Globus pallidus (tissue), 1 donor: ENCODE data around the gene MAML3.

Experiments
- DNase-seq: peaks from one replicate; pipeline ENCODE4 v3.0.0-alpha.2; 2015; ENCODE audit warnings: low spot score

Gene MAML3

DNA sequence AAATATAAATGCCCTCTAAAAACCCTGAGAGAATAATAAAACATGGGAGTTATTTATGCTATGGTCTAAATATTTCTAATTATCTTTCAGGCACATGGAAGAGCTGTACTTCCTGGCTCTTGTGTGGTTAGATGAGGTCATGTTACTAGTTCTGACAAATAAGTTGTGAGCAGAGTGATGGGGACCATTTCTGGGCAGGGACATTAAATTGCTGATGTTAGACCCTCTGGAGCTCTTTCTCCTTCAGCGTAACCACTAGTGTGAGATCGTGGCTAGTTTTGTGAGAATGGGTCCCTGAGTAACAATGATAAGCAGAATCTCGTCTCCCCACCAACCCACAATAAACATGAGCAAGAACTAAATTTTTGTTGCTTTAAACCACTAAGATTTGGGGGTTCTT lies 108.0 kb downstream of the MAML3 start:
- DNase-seq: no peak

DNA sequence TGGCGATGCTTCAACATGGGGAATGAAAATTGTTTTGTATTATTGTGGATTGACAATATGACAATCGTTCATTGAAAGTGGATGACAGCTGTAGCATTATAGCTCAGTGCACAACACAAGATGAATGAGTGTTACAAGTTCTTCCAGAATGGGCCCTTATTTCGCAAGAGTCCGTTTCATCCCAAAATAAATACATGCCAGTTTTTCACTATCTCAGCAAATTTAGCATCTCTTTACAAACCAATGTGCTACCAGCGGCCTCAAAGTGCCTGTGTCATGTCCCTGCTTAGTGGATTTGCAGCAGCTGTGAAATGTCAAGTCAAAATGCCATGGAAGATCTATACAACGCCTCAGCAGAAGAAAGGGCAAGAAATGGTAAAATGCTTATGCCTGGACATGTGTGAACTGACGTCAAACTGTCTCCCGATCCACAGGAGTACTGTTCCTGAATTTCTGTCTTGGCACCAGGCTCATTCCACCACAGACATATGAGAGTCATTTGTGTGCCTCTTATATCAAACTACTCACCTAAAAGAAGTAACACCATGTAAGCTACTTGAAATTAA lies 109.6 kb downstream of the MAML3 start:
- DNase-seq: peak; percentile 45

DNA sequence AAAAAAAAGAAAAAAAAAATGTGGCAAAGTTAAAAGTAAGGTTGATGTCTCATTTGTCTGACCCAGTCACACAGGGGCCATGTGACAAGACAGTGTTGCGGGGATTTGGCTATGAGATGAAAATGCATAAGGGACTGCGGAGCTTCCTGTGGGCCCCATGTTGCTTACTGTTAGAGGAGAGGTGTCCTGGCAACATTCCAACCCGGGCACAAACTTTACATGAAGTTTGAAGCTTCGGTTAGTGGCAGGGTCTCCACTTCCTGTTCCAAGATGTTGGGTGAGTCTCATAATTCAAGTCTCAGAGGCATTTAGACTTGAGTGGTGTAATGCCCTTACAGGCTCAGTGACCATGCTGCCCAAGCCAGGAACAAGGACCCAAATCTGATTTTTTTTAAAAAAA lies 111.3 kb downstream of the MAML3 start:
- no peak for DNase-seq

DNA sequence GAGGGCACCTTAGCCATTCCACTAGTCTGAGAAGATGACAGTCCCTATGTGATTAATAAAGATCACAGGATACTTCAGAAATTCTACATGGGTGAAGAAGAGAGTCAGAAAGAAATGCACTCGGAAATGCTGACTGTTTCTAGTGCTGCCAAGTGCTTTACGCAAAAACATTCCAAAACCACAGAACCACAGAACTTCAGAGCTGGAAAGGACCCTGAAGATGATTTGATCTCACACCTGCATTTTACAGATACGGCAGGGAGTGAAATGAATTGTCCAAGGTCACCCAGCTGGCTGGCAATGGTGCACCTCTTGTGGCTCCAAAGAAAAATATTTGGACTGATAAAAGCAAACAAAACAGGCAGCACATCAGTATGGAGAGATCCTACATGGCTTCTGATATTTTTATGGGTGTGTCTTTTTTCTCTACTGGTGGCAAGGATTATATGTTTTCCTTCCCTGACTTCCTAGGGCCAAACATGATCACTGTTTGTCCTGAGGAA lies 115.9 kb downstream of the MAML3 start:
- DNase-seq: no peak

DNA sequence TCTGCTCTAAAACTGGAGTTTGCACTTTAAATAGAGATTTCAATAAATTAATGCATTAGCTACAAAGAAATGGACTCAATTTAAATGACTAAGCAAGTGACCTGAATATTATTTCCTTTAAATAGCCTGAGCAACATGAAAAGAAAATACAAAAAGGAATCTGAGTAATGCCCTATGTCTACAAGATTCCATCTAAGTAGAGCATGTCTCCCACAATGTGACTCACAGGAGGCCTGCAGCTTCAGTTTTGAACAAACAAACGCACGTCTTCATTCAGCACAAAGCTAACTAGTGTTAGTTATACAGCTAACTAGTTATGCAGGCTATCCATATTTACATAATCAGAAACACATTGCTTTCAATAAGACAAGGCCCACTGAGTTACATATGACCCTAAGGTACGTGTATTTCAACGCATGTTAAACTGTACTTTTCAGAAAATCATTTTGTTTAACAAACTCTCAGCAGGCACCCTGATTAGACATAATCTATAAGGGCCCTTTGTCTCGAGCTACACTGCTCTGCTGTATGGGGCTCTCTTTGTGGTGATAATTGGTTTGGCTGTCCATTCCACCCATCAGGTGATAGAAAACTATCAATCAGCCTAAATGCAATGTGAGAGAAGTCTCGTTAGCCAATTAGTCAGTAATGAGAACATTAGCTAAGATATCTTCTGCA lies 116.5 kb downstream of the MAML3 start:
- no peak for DNase-seq

DNA sequence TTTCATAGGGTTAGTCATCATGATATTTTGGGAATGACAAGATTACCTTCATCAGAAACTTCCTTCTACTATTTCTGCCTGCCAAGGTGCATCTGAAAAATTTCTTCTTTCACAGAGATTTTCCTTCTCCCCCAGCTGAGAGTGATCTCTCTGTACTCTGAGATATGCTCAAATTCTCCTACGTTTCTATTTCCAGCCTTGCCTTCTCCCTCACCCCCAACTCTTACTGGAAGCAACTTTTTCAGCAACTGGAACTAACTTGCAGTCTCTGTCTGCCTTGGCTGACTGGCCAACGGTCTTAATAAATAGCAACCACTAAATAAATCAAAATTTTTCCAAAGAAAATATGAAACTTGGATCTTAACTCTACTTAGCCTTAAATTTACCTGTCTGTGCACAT lies 122.3 kb downstream of the MAML3 start:
- no peak for DNase-seq

DNA sequence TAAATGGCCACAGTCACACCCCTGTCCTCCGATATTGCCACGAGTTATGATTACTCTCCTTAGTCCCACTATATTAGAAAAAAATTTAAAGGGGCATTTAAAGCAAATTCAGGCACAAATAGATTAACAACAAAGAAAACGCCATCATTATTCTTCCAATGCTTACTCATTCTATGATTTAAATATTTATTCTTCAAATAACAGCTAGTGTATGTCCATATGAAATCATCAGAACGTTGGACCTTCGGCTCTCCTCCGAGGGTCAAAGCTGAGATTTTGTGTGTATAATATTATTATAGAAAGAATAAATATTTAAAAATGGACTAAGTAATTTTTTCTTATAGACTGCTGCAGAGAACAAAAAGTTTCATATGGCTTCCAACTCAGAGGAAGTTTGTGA lies 122.9 kb downstream of the MAML3 start:
- DNase-seq: no peak

DNA sequence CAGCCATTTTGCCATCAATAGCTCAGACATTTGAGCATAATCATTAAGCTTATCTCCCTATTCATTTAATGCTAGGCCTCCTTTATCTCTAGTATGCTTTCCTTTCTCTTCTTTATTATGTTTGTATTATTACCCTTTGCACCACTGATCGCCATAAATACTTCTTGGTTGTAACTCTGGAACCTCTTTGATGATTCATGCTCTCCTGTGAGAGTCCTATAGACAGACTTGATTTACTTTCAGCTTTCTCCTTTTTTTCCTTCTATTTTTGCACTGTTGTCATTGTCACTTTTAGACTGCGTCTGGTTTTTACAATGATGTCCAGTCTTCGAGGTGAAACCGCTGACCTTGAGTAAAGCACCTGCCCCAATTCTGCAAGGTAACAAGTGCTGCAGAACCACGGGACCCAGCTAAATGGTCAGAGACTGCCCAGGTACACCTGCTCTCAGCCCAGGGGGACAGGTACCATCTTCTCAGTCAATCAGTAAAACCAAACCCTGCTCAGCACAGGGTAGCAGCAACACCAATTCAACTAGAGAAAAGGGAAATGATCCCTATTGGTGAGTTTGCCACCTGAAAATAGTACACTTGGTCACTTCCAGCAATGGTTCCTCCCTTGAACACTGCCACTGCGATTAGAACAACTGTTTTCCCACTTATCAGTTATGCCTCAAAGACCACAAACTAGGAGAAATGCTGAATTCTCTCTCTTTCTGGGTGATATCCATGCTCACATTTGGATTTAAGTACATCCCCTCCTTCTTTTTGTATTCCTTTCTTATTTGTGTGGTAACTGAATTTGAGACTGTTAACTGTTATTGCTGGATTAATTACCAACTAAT lies 125.1 kb downstream of the MAML3 start:
- DNase-seq: no peak

DNA sequence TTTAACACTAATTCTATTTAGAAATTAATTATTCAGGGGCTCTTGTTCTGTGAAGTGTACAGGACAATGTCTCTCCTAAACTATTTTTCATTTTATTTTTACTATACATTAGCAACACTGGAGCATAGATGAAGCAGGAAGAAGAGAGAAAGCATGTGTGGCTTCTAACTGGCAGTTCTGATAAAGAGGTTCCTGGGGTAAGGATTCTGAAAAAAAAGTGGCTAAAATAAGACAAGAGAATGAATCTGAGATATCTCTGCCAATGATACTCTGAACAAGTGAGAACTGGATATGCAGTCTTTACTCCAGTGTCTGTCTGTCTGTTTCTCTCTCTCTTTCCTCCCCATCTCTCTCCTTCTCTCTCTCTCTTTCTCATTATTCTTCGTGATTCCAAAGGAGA lies 125.9 kb downstream of the MAML3 start:
- DNase-seq: no peak

DNA sequence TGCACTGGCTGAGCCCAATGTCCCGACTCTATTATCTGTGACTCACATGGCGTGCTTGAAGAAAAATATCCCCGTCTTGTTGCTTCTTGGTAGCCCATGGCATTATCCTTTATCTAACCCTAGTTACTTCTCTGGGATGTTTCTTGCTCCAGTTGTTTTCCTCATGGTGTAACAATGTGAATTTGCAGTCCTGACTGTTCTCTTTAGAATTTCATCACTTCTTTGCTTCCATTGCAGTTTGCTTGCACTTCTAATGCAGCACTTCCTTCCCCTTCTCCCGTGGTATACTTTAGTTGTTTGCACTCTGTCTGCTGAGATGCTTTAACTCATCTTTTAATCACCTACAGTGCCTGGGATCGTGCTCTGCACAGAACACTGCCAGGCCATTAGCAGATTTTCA lies 126.9 kb downstream of the MAML3 start:
- no peak for DNase-seq

DNA sequence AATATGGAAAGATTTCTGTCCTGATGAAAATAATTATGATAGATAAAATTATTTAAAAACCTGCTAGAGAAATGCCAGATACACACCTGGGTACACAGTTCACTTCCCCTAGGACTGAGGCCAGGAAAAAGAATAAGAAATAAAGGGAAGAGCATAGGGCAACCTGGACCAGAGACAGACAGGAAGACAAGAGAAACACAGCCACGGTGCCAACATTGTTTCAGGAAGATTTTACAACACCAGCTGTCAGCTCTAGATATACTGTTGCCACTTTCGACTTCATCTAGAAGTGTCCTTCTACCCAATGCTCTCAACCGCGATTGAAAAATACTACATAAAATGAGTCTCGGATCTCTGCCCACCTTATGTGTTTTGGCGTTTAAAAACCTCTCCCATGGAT lies 128.5 kb downstream of the MAML3 start:
- no peak for DNase-seq

DNA sequence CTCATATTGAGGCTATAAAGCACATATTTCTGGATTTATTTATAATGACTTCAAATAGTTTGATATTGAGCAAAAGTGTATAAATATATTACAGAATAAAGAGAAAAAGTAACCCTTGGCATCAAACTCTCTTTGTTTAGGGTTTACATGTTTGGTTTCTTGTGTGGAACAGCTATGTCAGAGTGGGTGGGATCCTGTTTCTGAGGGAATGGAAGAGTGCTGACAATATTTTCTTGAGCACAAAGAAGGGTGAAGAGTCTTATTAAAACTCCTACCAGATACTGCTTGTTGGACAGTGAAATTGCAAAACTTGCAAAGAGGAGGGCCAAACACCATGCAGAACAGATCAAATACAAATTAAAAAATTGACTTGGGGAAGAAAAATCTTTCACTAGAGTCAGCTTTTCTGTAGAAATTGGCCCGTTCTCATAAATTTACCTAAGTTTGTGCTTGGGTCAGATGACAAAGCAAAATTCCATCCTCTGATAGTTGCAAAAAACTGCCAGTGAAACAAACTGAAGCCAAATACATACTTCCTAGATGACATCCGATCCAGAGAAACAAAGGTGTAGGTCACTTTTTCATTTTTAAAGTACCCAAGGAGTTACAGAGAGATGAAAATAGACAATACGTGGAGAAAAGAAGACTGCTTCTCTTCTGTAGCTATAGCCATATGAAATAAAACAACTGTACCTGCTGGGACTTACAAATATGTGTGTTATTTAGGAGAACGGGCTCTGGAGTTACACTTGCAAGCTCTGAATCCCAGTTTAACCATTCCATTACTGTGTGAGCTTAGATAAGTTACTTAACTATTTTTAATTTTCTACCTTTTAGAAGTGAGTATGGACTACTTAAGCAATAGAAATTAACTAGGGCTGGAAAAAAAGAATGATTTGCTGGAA lies 133.3 kb downstream of the MAML3 start:
- DNase-seq: no peak

DNA sequence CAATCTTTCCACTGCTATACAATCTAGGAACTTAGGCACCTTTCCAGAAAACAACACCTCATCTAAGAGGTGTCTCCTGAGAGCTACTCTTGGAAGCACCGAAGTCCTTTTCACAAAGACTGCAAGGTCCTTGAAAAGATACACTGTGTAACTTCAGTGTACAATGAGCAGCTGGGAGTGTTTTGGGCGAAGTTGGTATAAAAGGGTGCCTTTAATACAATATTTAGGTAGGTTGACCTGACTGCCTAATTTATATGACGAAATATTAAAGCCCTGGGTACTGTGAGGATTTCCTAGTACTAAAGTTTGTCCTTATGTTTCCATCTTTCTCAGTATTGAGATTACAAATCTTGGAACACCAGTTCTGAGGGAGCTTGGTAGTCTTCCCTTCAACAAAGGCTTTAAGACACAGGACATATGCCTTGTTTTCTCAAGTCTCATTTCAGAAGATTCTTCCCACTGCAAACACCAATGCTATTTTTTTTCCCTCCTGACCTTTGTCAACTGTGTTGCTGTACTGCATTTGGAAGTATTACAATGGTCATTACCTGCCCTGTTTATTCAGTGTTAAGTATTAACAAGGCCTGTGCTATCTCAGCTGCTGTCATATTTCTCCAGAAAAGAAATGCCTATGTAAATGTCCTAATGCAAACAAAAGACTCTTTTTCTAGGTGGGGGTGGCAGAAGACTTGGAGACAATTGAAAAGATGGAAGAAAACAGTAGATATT lies 134.2 kb downstream of the MAML3 start:
- DNase-seq: no peak

DNA sequence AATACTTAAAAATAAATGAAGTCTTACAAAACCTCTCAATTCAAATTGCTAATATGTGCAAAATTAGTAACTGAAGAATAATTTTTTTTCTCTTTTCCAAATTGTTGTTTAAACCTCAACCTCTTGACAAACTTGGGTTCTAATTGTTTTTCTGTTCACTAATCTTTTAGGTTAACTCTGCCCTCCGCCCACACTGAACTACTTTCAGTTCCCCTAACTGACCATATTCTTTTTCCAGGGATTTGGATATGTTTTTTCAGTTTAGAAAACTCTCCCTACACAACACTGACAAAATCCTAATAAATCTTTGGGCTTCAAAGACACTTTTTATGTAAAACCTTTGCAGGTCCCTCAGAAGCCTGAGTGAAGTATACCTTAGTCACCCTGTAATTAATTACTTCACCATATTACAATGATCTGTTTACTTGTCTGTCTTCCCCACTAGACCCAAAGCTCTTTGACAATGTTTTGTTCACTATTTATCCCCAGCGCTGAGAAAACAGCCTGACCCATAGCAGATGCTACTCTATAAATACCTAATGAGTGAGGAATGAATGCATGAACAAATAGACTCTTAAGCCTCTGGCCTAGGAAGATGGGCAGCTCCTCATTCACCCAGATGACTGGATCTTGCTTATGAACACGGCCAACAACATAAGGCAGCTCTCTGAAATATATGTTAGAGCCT lies 134.9 kb downstream of the MAML3 start:
- DNase-seq: no peak

DNA sequence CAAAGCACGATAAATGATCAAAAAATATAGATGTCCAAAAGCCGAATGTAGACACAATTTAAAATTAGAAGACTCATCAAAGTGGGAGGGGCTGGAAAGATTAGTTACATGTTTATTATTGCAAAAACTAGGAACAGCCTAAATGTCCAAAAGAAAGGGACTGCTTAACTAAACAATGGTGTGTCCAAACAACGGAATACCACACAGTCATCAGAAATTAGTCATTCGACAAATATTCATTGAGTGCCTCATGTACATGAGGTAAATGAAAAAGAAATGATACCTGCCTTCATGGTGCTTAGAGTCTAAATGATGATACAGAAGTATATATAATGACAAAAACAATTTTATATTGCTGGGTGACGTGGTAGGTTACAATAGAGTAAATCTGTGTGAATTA lies 139.7 kb downstream of the MAML3 start:
- no peak for DNase-seq

DNA sequence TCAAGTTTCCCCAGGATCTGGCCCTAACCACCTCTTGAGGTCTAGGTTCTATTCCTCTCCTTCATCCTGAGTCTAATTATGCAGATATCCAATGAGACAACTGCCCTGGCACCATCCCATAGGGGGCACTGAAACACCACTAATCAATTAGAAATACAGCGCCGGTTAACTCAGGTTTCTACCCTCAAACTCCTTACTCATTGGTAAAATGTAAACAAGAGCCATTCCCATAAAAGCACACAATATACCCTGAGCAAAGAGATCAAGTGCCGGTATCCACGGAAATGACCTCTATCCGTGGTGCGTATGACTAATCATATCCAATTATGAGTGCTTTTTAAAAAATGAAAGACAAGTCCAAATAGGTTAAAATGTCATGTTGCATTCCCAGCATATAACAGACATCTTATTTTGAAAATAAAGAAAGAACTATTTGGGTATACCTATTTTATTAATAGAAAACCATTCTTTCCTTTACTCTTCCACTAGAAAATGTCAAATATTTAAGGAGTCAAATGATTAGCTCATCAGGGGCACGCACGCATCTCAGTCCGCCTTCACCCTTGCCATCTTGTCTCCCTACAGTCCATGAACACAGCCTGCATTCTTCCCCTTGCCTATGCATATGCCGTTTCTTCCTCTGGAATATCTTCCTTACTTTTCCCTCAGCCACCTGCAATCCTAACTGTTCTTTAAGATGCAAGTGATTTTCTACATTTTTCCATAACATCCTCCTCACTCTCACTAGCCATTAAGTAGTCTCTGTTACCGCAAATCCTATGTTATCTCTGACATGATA lies 141.1 kb downstream of the MAML3 start:
- DNase-seq: peak; percentile 79

DNA sequence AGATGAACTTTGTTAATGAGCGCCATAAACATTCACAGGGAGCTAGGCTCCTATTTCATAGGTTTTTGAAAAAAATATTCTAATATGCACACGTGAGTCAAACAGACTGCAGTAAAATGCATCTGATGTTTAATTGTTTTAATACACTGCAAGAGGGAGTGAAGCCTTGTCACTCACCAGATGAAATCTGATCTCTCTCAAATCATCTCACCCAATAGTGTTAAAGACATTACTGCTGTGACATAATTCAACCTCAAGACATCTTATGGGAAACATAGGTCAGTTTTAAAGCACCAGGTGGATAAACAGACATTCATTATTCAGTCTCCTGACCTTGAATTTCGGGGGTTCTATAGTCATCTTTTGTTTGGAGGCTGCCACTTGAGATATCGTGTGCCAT lies 148.3 kb downstream of the MAML3 start:
- DNase-seq: no peak

DNA sequence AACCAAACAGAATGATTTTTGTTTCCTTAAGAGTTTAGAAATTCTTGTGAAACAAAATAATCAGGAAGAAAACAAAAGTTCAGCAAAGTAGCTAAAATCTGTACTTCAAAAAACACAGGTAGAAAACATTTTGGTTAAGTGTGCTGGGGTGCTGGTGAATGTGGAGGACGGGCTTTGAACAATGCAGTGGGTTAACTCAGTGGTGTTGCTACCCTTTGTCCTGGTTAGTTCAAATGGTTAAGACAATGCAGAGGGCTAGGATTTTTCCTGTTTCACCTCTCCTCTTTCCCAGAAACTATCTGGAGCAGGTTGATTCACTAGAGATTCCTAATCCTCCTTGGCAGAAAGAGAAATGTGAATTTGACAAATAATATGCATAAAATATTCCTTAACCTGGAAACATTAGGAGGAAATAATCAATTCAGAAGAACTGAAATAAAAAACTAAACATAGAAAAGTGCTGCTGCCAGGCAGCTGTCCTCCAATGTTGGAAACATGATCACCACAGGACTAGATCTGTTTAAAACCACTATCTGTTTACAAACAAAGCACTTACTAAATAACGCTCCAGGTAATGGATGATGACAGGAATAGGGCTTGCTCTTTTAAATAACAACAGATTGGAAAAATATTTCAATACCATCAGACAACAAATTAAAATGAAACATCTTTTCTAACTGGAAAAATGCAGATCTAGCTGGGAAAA lies 148.9 kb downstream of the MAML3 start:
- DNase-seq: no peak

DNA sequence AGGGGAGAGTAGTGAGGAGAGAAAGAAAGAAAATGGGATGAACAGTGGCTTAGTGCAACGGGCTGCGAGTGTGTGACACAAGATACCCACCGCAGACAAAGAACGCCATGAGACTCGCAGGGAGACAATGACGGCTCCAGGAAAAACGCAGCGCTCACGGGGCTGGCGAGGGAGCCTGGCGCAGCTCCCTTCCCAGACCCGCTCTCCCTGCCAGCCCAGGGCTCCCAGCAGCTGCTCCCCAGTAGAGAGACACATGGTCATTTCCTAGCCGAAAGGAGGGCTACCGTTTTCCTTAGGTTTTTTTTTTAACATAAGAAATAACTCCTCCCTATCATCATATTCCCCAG lies 149.5 kb downstream of the MAML3 start:
- DNase-seq: peak; percentile 46
